ENCODE data around the gene PTPDC1.
"Not testable (repeated sequence)": the region's sequence is repeated elsewhere in the genome, so short reads cannot be mapped to it uniquely, and the experiment has no call there.

PTPDC1 gene

GRCh38 chr9:94096819-94097577 is 12.7 kb downstream of the PTPDC1 start:
- DNase-seq = no peak

GRCh38 chr9:94097788-94098414 is 13.6 kb downstream of the PTPDC1 start:
- no peak for DNase-seq

DNA sequence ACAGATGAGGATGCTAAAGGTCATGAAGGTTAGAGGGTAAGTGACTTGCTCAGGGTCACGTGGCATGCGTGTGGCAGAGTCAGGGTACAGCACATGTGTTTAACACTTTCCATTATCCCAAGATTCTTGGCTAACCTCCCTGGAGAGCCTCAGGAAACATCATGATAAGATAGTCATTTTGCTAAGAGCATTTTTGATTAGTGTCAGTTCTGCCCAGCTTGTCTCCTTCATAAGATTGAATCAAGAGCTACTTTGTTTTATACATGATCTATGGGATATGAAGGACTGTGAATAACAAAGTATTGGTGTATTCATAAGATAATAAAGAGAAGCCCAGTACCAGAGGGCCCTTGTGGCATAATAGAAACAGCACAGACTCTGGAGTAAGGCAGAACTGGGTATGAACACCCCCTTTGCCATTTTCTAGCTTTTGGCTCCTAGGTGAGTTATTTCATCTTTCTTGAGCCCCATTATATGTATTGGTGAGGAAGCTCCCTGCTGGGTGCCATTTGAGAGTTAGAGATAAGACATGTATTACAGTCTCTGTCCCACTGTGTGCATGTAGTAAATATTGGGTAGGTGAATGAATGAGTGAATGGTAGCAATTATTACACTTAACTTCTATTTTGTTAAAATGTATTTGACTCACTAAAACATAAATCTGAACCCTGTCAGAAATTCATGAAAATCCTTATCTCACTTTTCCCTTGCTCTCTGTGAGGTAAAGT is 16.1 kb downstream of the PTPDC1 start:
- DNase-seq = no peak

DNA sequence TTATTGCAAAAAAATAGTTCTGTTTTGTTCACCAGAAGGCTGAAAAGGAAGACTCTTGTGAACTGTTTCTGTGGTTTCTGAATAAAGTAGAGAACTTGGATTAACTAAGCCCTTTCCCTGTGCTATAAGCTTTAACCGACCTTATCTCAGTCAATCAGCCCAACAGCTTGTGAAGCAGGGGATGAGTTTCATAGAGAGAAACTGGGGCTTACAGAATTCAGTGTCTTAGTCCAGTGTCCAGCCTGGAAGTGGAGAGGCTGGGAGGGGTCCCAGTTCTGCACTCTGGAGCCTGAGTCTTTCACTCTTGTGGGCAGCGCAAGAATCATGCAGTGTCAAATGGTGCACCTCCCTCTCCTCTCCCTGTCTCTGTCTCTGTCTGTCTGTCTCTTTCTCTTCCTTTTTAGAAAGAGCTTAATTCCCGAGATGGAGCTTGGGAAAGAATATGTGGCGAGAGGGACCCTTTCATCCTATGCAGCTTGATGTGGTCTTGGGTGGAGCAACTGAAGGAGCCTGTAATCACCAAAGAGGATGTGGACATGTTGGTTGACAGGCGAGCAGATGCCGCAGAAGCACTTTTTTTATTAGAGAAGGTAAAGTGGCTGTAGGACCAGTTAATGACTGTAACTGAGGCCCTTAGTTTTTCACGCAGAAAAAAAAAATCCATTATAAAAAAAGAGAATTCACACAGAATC is 17.0 kb downstream of the PTPDC1 start:
- DNase-seq = no peak

- no peak for DNase-seq
Measured at GRCh38 chr9:94108584-94108983, 24.3 kb downstream of the PTPDC1 start.

DNA sequence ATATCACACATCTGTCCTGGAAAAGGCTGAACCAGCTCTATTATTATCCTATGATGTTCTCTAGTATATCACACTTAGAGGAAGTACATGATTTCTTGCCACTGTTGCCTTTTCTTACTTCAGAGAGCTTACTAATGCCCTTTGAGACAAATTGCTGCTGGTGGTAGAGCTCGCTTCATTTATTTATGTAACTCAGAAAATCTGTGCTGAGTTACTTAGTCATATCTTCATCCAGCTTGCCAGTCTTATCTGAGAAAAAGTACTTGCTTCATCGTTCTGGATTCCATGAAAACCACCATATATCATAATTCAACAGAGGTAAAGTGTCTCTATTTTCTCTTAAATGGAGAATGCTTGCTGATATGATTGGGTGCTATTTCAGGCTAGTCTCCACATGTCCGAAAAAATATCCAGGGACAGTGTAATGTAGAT is 26.6 kb downstream of the PTPDC1 start:
- DNase-seq = no peak

- DNase-seq = no peak
Measured at GRCh38 chr9:94111446-94111845, 27.2 kb downstream of the PTPDC1 start.

- DNase-seq = no peak
Measured at GRCh38 chr9:94112716-94113465, 28.6 kb downstream of the PTPDC1 start.

GRCh38 chr9:94120088-94120487 is 35.8 kb downstream of the PTPDC1 start:
- not testable (repeated sequence) for DNase-seq

DNA sequence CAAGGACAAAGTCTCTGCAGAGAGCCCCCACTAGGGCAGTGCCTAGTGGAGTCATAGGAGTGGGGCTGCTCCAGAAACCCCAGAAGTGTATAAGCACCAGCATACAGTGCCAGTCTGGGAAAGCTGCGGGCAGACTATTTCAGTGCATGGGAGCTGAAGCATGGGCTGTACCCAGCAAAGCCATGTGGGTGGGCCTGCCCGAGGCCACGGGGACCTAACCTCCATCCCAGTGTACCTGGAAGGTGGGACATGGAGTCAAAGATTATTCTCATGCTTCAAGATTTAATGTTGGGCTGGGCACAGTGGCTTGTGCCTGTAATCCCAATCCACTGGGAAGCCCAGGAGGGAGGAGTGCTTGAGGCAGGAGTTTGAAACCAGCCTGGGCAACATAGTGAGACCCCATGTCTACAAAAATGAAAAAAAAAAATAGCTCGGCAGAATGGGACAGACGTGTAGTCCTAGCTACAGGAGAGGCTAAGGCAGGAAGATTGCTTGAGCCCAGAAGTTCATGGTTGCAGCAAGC is 36.7 kb downstream of the PTPDC1 start:
- no peak for DNase-seq

- no peak for DNase-seq
Measured at GRCh38 chr9:94126844-94127243, 42.6 kb downstream of the PTPDC1 start.

GRCh38 chr9:94127806-94128205 is 43.5 kb downstream of the PTPDC1 start:
- DNase-seq = no peak

DNA sequence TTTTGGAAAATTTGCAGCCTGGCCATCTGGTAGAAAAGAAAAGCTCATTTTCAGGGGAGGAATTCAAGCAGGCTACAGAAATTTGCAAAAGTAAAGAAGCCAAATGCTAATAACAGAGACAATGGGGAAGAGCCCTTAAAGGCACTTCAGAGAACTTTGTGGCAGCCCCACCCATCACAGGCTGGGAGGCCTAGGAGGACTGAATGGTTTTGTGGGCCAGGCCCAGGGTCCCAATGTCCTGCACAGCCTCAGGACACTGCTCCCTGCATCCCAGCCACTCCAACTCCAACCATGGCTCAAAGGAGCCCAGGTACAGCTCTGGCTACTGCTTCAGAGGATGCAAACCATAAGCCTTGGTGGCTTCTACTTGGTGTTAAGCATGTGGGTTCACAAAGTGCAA is 44.3 kb downstream of the PTPDC1 start:
- DNase-seq = no peak

GRCh38 chr9:94134629-94135028 is 50.4 kb downstream of the PTPDC1 start:
- DNase-seq = no peak

DNA sequence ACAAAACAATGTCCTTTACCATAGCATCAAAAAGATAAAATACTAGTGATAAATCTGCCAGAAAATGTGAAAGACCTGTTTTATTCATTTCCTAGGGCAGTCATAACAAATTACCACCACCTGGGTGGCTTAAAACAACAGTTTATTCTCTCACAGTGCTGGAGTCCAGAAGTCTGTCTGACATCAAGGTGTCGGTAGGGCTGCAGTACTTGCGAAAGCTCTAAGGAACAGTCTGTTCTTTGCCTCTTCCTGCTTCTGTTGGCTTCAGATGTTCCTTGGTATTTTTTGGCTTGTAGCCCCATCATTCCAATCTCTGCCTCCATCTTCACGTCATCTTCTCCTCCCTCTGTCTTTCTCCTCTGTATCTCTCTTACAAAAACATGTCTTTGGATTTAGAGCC is 51.0 kb downstream of the PTPDC1 start:
- DNase-seq = no peak

GRCh38 chr9:94139672-94140417 is 55.6 kb downstream of the PTPDC1 start:
- no peak for DNase-seq

GRCh38 chr9:94140418-94140780 is 56.1 kb downstream of the PTPDC1 start:
- no peak for DNase-seq

DNA sequence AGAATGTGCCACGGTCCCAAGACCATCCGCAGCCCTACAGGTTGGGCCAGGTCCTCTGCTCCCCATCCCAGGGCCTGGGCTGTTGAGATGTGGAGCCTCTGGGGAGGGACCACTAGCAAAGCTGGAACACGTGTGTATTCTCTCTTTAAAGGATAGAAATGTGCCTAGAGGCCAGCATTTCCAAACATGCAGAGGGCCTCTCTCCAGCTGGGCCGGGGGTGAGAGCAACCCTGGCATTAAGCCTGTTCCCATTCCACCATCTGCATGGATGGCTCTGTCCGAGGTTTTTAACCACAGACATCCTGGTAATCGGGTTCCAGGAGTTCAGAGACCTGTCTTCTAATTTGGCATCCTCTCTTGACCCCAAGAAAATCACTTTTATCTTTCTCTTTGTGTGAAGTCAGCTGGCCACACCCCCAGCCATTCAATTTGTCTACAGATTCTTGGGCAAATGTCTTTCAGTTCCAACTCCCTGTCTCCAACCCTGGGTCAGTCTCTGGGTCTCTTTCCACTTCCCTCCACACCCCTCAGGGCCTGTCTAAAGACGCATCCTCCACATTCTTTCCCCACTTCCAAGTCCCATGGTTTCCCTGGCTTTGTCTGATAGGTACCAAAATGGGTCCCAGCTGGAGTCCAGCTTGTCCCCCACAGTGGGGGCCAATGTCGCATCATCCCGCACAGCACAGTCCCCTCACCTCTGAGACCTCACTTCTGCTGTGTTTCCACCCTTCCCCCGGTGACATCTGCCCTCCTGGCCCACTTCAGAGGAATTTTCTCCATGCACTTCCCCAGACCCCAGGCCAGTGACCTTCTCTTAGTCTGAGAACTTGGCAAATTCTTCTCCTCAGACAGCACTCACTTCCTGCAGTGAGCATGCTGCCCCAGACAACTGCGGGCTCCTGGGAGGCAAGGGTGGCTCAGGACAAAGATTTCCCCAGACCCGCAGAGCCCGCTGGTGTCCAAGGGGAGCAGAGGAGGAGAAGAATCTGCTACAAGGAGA is 56.8 kb downstream of the PTPDC1 start:
- DNase-seq = no peak

- DNase-seq = no peak
Measured at GRCh38 chr9:94142353-94142752, 58.1 kb downstream of the PTPDC1 start.

DNA sequence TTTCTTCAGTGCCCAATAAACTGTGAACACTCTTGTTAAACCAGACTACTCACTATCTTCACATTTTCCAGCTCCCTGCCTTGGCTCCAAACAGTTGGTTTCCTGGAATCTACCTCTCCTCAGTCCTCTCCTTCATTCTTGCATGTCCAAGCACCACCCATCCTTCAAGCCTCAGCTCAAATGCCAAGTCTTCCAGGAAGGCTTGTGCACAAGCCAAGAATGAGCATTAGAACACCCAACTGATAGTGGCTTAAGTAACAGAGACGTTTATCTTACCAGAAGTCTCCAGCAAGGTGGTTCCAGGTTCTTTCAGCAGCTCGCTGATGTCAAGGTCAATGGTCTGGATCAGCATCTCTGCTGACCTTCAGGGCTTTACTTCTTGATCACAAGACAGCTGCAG is 60.1 kb downstream of the PTPDC1 start:
- no peak for DNase-seq
